OCI-LY3 (cell line): ENCODE data around the gene BORCS5.

Experiments used
- CTCF ChIP-seq: fragments of 200-600, 300-600 bp; sonication (generic); IDR thresholded peaks from 2 replicates; pipeline ENCODE4 v1.5.1; 2014; ENCODE audit warnings: antibody characterized with exemption, low read length, low read depth
- EZH2phosphoT487 ChIP-seq: fragments of 200-600 bp; shearing (Covaris generic); IDR thresholded peaks from 2 replicates; pipeline ENCODE4 v1.6.1; 2018; ENCODE audit warnings: antibody characterized with exemption, mixed run types, low read depth

DNA sequence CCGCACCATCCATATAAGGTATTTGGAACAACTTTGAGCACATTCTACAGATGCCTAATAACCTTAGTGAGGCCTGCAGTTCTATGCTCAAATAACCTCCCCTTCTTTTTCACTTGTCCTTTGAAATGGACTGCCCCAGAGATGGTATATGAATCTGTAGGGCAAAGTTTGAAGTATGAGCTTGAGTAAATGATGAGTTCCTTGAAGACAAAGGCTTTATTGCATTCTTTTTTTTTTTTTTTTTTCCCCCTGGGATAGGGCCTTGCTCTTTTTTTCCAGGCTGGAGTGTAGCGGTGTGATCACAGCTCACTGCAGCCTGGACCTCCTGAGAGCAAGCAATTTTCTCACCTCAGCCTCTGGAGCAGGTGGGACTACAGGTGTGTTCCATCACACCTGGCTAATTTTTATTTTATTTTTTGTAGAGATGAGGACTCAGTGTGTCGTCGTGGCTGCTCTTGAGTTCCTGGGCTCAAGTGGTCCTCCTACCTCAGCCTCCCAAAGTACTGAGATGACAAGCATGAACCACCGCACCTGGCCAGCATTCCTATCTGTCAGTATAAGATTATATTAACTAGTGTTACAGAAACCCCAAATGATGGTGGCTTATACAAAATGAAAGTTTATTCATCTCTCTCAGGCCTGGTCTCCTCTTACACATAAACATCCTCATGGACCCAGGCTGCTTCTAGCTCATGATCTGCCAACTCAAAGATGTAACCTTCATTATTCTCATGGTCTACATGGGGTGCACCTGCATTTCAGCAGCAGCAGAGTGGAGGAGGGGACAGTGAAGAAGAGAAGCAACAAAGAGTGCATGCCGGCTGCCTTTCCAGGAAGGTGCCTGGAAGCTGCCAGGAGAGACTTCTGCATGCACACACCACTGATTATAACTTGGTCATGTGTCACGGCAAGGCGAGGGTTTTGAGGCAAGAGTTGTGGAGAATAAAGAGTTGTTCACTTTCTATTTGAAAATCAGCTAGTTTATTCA lies 104.4 kb downstream of the BORCS5 start:
- TF ChIP-seq CTCF (no peak), EZH2phosphoT487 (no peak)
